Natural killer cell (primary cell): ENCODE data around the gene FMNL1. TPM values are rescaled to one million over a fixed set of nuclear protein-coding genes. Genes with fewer than 3 reads are reported as not detected.

ENCODE experiments used
- ATAC-seq, 3 donors: fragments of 150-1000 bp in 2 of 3; fragments of 200-7000 bp in 1 of 3; cut with Tn5 transposase; 1 replicate in 1 of 3; 2 replicates in 2 of 3; pipeline ENCODE4 v1.10.0; 2021; ENCODE audit warnings: mild to moderate bottlenecking in 2 of 3, moderate library complexity in 2 of 3
- DNase-seq, 2 donors: peaks; one replicate each; pipeline versions ENCODE4 v3.0.0 to v3.0.0-alpha.2; 2013 to 2021; ENCODE audit warnings: mixed read lengths in 1 of 2
- H3K27ac ChIP-seq: one replicate; pipeline ENCODE4 v1.5.1; 2013; ENCODE audit warnings: mild to moderate bottlenecking, low read length
- H3K27me3 ChIP-seq: one replicate; pipeline ENCODE4 v1.6.1; 2013; ENCODE audit warnings: low read length; ENCODE audit not compliant: control insufficient read depth, insufficient read depth
- H3K36me3 ChIP-seq: one replicate; pipeline ENCODE4 v1.6.1; 2013; ENCODE audit warnings: low read length; ENCODE audit not compliant: control insufficient read depth, insufficient read depth
- H3K4me1 ChIP-seq: one replicate; pipeline ENCODE4 v1.6.1; 2013; ENCODE audit warnings: low read length; ENCODE audit not compliant: control insufficient read depth, insufficient read depth
- H3K4me3 ChIP-seq: one replicate; pipeline ENCODE4 v1.5.1; 2013; ENCODE audit warnings: low read length
- H3K9me3 ChIP-seq: one replicate; pipeline ENCODE4 v1.6.1; 2013; ENCODE audit warnings: low read length; ENCODE audit not compliant: control insufficient read depth, insufficient read depth
- H3K27ac Mint-ChIP-seq, 2 donors: one replicate each; pipeline ENCODE4 v1.8.0; 2022; ENCODE audit warnings: mild to moderate bottlenecking in 2 of 2, mixed read lengths in 2 of 2, moderate library complexity in 1 of 2
- H3K27me3 Mint-ChIP-seq, 2 donors: one replicate each; pipeline ENCODE4 v1.8.0; 2022; ENCODE audit warnings: low read depth in 2 of 2, mixed read lengths in 2 of 2
- H3K36me3 Mint-ChIP-seq: one replicate; pipeline ENCODE4 v1.8.0; 2022; ENCODE audit warnings: mixed read lengths
- H3K4me1 Mint-ChIP-seq, 2 donors: one replicate each; pipeline ENCODE4 v1.8.0; 2022; ENCODE audit warnings: mixed read lengths in 2 of 2
- H3K4me3 Mint-ChIP-seq: one replicate; pipeline ENCODE4 v1.8.0; 2022; ENCODE audit warnings: mild to moderate bottlenecking, moderate library complexity, mixed read lengths
- H3K9me3 Mint-ChIP-seq, 2 donors: one replicate each; pipeline ENCODE4 v1.8.0; 2022; ENCODE audit warnings: mixed read lengths in 2 of 2
- CTCF ChIP-seq: fragments of 200-600 bp; IDR thresholded peaks from one replicate; pipeline ENCODE4 v1.8.0; 2022; ENCODE audit warnings: antibody characterized with exemption
- WGBS: methylation state at CpG from one replicate; pipeline ENCODE4 v1.1.7; 2013; ENCODE audit warnings: missing lambda C conversion rate; ENCODE audit not compliant: insufficient coverage; 5-methylcytosine and 5-hydroxymethylcytosine counted together
- intact Hi-C: fragments of 100-400 bp; cut with micrococcal nuclease; formaldehyde crosslinking; loops from one replicate; pipeline ENCODE4 v1.14.2; 2022
- total RNA-seq, 4 donors: library from RNA; stranded (reverse); fragments of 120-200 nt in 1 of 4; gene quantifications; one replicate each; pipeline versions ENCODE4 v1.2.3 to v1.2.4, GENCODE V29; 2013 to 2022

The FMNL1 gene
- total RNA-seq, 3 donors from 2014 or later (not counting 1 experiment from before 2014, with no cell fraction given) = 741 to 836 (median 752) TPM

GRCh38 chr17:45236282-45236606 lies 14.6 kb downstream of the FMNL1 start:
- DNase-seq = peak in 1 of 2 donors; percentile 10

GRCh38 chr17:45237686-45238085 lies 16.0 kb downstream of the FMNL1 start:
- H3K4me1 ChIP-seq = peaks cover 30% of the 10 kb centered on the region
- H3K27ac ChIP-seq = no peak overlapping the region
- Mint-ChIP-seq H3K4me3 (peak overlapping the region; percentile 5), H3K4me1 (peaks cover 42 to 63% of the 10 kb centered on the region in 2 donors), H3K9me3 (no peaks in the 10 kb centered on the region), H3K27ac (peak overlapping the region; percentile 33 to 85), H3K27me3 (no peaks in the 10 kb centered on the region), H3K36me3 (peaks cover 10% of the 10 kb centered on the region)
- intact Hi-C loops = no loop called here
- no peak for ATAC-seq
- H3K9me3 ChIP-seq = no peaks in the 10 kb centered on the region
- H3K27me3 ChIP-seq = no peaks in the 10 kb centered on the region
- TF ChIP-seq CTCF = no peak
- peaks cover 88% of the 10 kb centered on the region for H3K36me3 ChIP-seq
- no peak for DNase-seq
- WGBS = 98% methylated on average over 2 of the region's 2 CpGs
- H3K4me3 ChIP-seq = no peak overlapping the region

More at GRCh38 chr17:45236282-45236606, 14.6 kb downstream of the FMNL1 start:
- Histone ChIP-seq H3K4me1 (peaks cover 41% of the 10 kb centered on the region), H3K27me3 (no peaks in the 10 kb centered on the region), H3K36me3 (peaks cover 83% of the 10 kb centered on the region), H3K27ac (peak overlapping the region; percentile 13), H3K9me3 (no peaks in the 10 kb centered on the region), H3K4me3 (no peak overlapping the region)
- Mint-ChIP-seq H3K27me3 (no peaks in the 10 kb centered on the region), H3K27ac (peak overlapping the region; percentile 86 to 99), H3K36me3 (peaks cover 10% of the 10 kb centered on the region), H3K4me1 (peaks cover 53 to 71% of the 10 kb centered on the region in 2 donors), H3K9me3 (no peaks in the 10 kb centered on the region), H3K4me3 (no peak overlapping the region)
- TF ChIP-seq CTCF = no peak
- WGBS = 95% methylated on average over 5 of the region's 5 CpGs
- intact Hi-C loops = no loop called here
- no peak for ATAC-seq

- peak overlapping the region; percentile 5 for H3K4me3 Mint-ChIP-seq
- no peak for DNase-seq
- H3K27ac ChIP-seq = no peak overlapping the region
- no peak for TF ChIP-seq CTCF
- intact Hi-C loops = no loop called here
- ATAC-seq = no peak
- H3K27me3 Mint-ChIP-seq = no peaks in the 10 kb centered on the region
- H3K4me1 ChIP-seq = peaks cover 27% of the 10 kb centered on the region
- no peak overlapping the region for H3K4me3 ChIP-seq
- peaks cover 10% of the 10 kb centered on the region for H3K36me3 Mint-ChIP-seq
- H3K27me3 ChIP-seq = no peaks in the 10 kb centered on the region
- H3K36me3 ChIP-seq = peaks cover 88% of the 10 kb centered on the region
- H3K27ac Mint-ChIP-seq = peak overlapping the region; percentile 33 to 85
- 97% methylated on average over 7 of the region's 7 CpGs for WGBS
- H3K9me3 Mint-ChIP-seq = no peaks in the 10 kb centered on the region
- H3K4me1 Mint-ChIP-seq = peaks cover 39 to 64% of the 10 kb centered on the region in 2 donors
- H3K9me3 ChIP-seq = no peaks in the 10 kb centered on the region
Measured at GRCh38 chr17:45238155-45238774, 16.6 kb downstream of the FMNL1 start.

GRCh38 chr17:45240905-45241327 lies 19.2 kb downstream of the FMNL1 start:
- 98% methylated on average over 21 of the region's 21 CpGs for WGBS
- H3K27ac ChIP-seq = no peak overlapping the region

More at GRCh38 chr17:45240905-45241327, 19.2 kb downstream of the FMNL1 start:
- H3K36me3 Mint-ChIP-seq = peaks cover 10% of the 10 kb centered on the region
- no peaks in the 10 kb centered on the region for H3K9me3 Mint-ChIP-seq
- intact Hi-C loops = no loop called here
- peaks cover 9% of the 10 kb centered on the region for H3K4me1 ChIP-seq
- H3K4me3 Mint-ChIP-seq = no peak overlapping the region
- TF ChIP-seq CTCF = no peak
- H3K4me1 Mint-ChIP-seq = peaks cover 25 to 51% of the 10 kb centered on the region in 2 donors
- no peak for ATAC-seq
- H3K27me3 Mint-ChIP-seq = no peaks in the 10 kb centered on the region
- H3K36me3 ChIP-seq = peaks cover 93% of the 10 kb centered on the region
- H3K9me3 ChIP-seq = no peaks in the 10 kb centered on the region
- no peak for DNase-seq
- H3K4me3 ChIP-seq = no peak overlapping the region
- H3K27ac Mint-ChIP-seq = peak overlapping the region; percentile 34 to 65
- H3K27me3 ChIP-seq = no peaks in the 10 kb centered on the region
